HL-60 (cell line): ENCODE results near the gene PPL.

Experiments used
- DNase-seq, 2 experiments: peaks; one replicate each; pipeline ENCODE4 v3.0.0-alpha.2; 2010 to 2020; ENCODE audit warnings: low read depth in 1 of 2, low spot score in 1 of 2
- H3K27ac ChIP-seq: fragments of 250-450 bp; sonication (Bioruptor Pico); replicated peaks from 2 replicates; pipeline ENCODE4 v1.5.1; 2020; ENCODE audit warnings: mild to moderate bottlenecking, moderate library complexity
- H3K27me3 ChIP-seq: fragments of 250-450 bp; sonication (Bioruptor Pico); 2 replicates; pipeline ENCODE4 v1.5.1; 2021; ENCODE audit warnings: mild to moderate bottlenecking, moderate library complexity; ENCODE audit not compliant: insufficient read depth, poor library complexity, severe bottlenecking
- H3K4me3 ChIP-seq: replicated peaks from 2 replicates; pipeline ENCODE4 v1.5.1; 2011; ENCODE audit warnings: mild to moderate bottlenecking, control low read depth, low read length; ENCODE audit not compliant: insufficient read depth
- CTCF ChIP-seq: IDR thresholded peaks from one replicate; pipeline ENCODE4 v1.5.1; 2011; ENCODE audit warnings: low read length, control low read depth, inconsistent platforms; ENCODE audit not compliant: insufficient read depth
- GABPA ChIP-seq: IDR thresholded peaks from 2 replicates; pipeline ENCODE4 v1.6.1; 2012; ENCODE audit warnings: low read depth
- POLR2AphosphoS5 ChIP-seq: IDR thresholded peaks from 2 replicates; pipeline ENCODE4 v1.6.1; 2012; ENCODE audit warnings: low read depth
- SPI1 ChIP-seq: IDR thresholded peaks from 2 replicates; pipeline ENCODE4 v1.6.1; 2012; ENCODE audit warnings: low read depth, mild to moderate bottlenecking, borderline replicate concordance
- TF ChIP-seq, protein P1 (sequence below): IDR thresholded peaks from 2 replicates; pipeline ENCODE4 v1.6.1; 2012; ENCODE audit warnings: low read depth; ENCODE audit not compliant: insufficient replicate concordance

PPL gene

DNA sequence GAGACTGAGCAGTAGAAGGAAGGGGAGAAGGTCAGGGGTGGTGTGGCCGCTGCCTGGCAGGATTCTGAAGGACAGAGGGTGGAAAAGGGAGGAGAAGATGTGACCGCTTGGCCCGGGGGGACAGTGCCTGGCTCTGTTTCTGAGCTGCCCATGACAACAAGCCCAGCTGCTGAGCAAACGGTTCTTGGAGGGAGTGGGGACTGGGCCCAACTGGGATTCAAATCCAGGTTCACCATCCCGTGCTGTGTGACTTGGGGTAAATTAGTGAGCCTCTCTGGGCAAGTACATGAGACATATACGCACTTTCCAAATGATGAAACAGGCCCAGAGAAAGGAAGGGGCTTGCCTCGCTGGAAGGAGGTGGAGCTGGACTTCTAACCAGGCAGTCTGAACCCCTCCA lies 44.5 kb upstream of the PPL start:
- Histone ChIP-seq H3K4me3 (no peak overlapping the region), H3K27me3 (peaks cover 5% of the 10 kb centered on the region), H3K27ac (no peak overlapping the region)
- no peak for DNase-seq
- TF ChIP-seq, protein P1, sequence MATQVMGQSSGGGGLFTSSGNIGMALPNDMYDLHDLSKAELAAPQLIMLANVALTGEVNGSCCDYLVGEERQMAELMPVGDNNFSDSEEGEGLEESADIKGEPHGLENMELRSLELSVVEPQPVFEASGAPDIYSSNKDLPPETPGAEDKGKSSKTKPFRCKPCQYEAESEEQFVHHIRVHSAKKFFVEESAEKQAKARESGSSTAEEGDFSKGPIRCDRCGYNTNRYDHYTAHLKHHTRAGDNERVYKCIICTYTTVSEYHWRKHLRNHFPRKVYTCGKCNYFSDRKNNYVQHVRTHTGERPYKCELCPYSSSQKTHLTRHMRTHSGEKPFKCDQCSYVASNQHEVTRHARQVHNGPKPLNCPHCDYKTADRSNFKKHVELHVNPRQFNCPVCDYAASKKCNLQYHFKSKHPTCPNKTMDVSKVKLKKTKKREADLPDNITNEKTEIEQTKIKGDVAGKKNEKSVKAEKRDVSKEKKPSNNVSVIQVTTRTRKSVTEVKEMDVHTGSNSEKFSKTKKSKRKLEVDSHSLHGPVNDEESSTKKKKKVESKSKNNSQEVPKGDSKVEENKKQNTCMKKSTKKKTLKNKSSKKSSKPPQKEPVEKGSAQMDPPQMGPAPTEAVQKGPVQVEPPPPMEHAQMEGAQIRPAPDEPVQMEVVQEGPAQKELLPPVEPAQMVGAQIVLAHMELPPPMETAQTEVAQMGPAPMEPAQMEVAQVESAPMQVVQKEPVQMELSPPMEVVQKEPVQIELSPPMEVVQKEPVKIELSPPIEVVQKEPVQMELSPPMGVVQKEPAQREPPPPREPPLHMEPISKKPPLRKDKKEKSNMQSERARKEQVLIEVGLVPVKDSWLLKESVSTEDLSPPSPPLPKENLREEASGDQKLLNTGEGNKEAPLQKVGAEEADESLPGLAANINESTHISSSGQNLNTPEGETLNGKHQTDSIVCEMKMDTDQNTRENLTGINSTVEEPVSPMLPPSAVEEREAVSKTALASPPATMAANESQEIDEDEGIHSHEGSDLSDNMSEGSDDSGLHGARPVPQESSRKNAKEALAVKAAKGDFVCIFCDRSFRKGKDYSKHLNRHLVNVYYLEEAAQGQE: no peak
- TF ChIP-seq CTCF: no peak
- TF ChIP-seq POLR2AphosphoS5: no peak
- no peak for TF ChIP-seq GABPA
- no peak for TF ChIP-seq SPI1

GRCh38 chr16:4980691-4981090 lies 43.7 kb upstream of the PPL start:
- Histone ChIP-seq H3K27ac (no peak overlapping the region), H3K4me3 (no peak overlapping the region), H3K27me3 (peaks cover 5% of the 10 kb centered on the region)
- TF ChIP-seq POLR2AphosphoS5: no peak
- no peak for DNase-seq

DNA sequence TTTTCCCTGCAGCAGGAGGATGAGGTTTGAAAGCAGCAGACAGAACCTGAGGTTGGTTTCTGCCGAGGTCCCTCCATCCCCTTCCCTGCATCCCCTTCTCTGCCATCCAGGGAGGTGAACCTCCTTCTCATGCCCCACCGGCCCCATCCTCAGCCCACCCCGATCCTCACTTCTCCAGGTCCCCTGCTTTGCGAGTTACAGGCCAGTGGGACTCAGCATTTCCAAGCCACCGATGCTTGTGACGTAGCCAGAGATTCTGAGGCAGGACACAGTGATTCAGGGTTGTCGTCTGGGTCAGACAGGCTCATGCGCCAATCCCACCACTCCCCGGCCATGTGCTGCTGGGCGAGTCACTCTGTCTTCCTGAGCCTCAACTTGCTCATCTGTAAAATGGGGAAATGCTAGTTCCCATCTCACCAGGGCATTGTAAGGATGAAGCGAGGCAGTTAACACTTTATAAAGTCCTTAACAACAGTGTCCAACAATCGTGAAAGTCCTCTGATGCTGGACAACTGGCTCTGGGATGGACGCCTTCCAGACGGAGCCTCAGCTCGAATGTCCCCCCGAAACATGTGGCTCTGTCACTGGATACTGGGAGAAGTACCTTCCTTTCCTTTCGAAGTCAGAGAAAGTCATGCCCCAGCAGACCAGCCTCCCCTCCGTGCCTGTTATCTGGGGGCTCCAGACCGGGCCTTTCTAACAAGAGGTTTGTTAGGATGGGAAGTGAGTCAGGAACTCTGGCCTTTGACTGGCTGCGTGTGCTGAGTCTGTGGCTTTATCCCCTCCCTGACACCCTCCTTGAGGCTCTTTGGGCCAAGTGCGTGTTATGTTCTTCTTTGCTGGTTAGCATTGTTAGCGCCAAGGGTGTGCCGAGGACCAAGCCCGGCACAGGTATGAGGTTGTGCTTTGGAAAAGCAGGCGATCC lies 43.0 kb upstream of the PPL start:
- no peak for TF ChIP-seq GABPA
- no peak for TF ChIP-seq CTCF
- TF ChIP-seq SPI1: no peak
- TF ChIP-seq POLR2AphosphoS5: no peak
- TF ChIP-seq, protein P1: no peak
- DNase-seq: no peak
- Histone ChIP-seq H3K27me3 (peaks cover 5% of the 10 kb centered on the region), H3K4me3 (no peak overlapping the region), H3K27ac (no peak overlapping the region)

GRCh38 chr16:4979164-4979563 lies 42.2 kb upstream of the PPL start:
- Histone ChIP-seq H3K27ac (no peak overlapping the region), H3K4me3 (no peak overlapping the region), H3K27me3 (peaks cover 5% of the 10 kb centered on the region)
- TF ChIP-seq SPI1 (no peak), GABPA (no peak), CTCF (no peak), POLR2AphosphoS5 (no peak)
- TF ChIP-seq, protein P1: no peak
- no peak for DNase-seq
